K562 (cell line): ENCODE data around the gene KIAA0513. TPM values are rescaled to one million over a fixed set of nuclear protein-coding genes. Genes with fewer than 3 reads are reported as not detected.

Experiments
- EZH2 ChIP-seq: IDR thresholded peaks from 2 replicates; pipeline ENCODE4 v1.6.1; 2012; ENCODE audit warnings: low read depth, mild to moderate bottlenecking, inconsistent platforms, low read length, borderline replicate concordance
- FOSL1 ChIP-seq: fragments of 200-800 bp; sonication (Bioruptor generic); conservative IDR thresholded peaks from 2 replicates; pipeline ENCODE4 v1.6.1; 2016; ENCODE audit warnings: missing genetic modification characterization, missing compliant biosample characterization
- GTF2E2 ChIP-seq: fragments of 200-800 bp; sonication (Bioruptor generic); IDR thresholded peaks from 2 replicates; pipeline ENCODE4 v1.6.1; 2016; ENCODE audit warnings: missing genetic modification characterization, missing compliant biosample characterization
- PTRF ChIP-seq: fragments of 450-650 bp; IDR thresholded peaks from 2 replicates; pipeline ENCODE4 v1.6.1; 2016; ENCODE audit warnings: mild to moderate bottlenecking, missing genetic modification characterization, missing compliant biosample characterization
- SOX6 ChIP-seq: fragments of 450-650 bp; IDR thresholded peaks from 2 replicates; pipeline ENCODE4 v1.6.1; 2014; ENCODE audit warnings: mild to moderate bottlenecking
- TEAD4 ChIP-seq, 2 experiments: sonication (generic) in 1 of 2; formaldehyde crosslinking in 1 of 2; IDR thresholded peaks; 2 replicates each; pipeline versions ENCODE4 v1.6.1 to v1.8.0; 2012 to 2022; ENCODE audit warnings: borderline replicate concordance in 1 of 2, inconsistent platforms in 1 of 2, low read length in 1 of 2, mild to moderate bottlenecking in 1 of 2, missing genetic modification reagents in 1 of 2
- TGIF2 ChIP-seq: sonication (generic); formaldehyde crosslinking; IDR thresholded peaks from 2 replicates; pipeline ENCODE4 v1.8.1; 2022; ENCODE audit warnings: mild to moderate bottlenecking, missing genetic modification reagents, moderate library complexity
- ZNF143 ChIP-seq: sonication (generic); formaldehyde crosslinking; IDR thresholded peaks from 2 replicates; pipeline ENCODE4 v1.9.0; 2022; ENCODE audit warnings: mild to moderate bottlenecking, missing genetic modification reagents
- ZNF253 ChIP-seq: fragments of 250-450 bp; sonication (Bioruptor Pico); conservative IDR thresholded peaks from 2 replicates; pipeline ENCODE4 v1.6.1; 2021; ENCODE audit warnings: mild to moderate bottlenecking
- polyA plus RNA-seq, 8 experiments: library from polyadenylated mRNA; depleted of rRNA in 4 of 8; stranded (reverse) in 5 of 8; unstranded in 3 of 8; fragments of >200 nt; fragmentation: Nextera tagmentation in 2 of 8; fragmentation: Illumina TruSeq in 1 of 8; extraction: Ambion mirVana in 2 of 8; extraction: Trizol in 1 of 8; gene quantifications; 2 replicates each; pipeline versions ENCODE4 v1.2.1 to v1.2.3, GENCODE V29; 2011 to 2014; ENCODE audit warnings: inconsistent platforms in 1 of 8, missing spikeins in 1 of 8
- total RNA-seq, 7 experiments: library from RNA; depleted of rRNA in 6 of 7; stranded (reverse); fragments of >200 nt in 6 of 7; fragmentation: Illumina TruSeq in 2 of 7; extraction: Trizol in 2 of 7; gene quantifications; 2 replicates each; pipeline versions ENCODE4 v1.2.1 to v1.2.3, GENCODE V29; 2011 to 2021; ENCODE audit warnings: low replicate concordance in 1 of 7
- TF ChIP-seq, protein P1 (sequence below), 2 experiments: fragments of 150-350 bp in 1 of 2; IDR thresholded peaks; 2 replicates each; pipeline ENCODE4 v1.6.1; 2012 to 2016; ENCODE audit warnings: low read depth in 2 of 2, low read length in 2 of 2, mild to moderate bottlenecking in 1 of 2, moderate library complexity in 1 of 2
- TF ChIP-seq, protein P2 (sequence below): fragments of 250-450 bp; sonication (Bioruptor Pico); IDR thresholded peaks from 2 replicates; pipeline ENCODE4 v1.5.0; 2020; ENCODE audit warnings: mild to moderate bottlenecking
- TF ChIP-seq, protein P3 (sequence below): sonication (generic); formaldehyde crosslinking; IDR thresholded peaks from 2 replicates; pipeline ENCODE4 v1.9.0; 2022; ENCODE audit warnings: mild to moderate bottlenecking, missing genetic modification reagents
- TF ChIP-seq, protein P4 (sequence below): fragments of 250-450 bp; sonication (Bioruptor Pico); IDR thresholded peaks from 2 replicates; pipeline ENCODE4 v1.5.0; 2020; ENCODE audit warnings: mild to moderate bottlenecking, borderline replicate concordance
- TF ChIP-seq, protein P5 (sequence below): sonication (generic); formaldehyde crosslinking; IDR thresholded peaks from 2 replicates; pipeline ENCODE4 v1.8.0; 2022; ENCODE audit warnings: mild to moderate bottlenecking, low read depth, missing genetic modification reagents

The KIAA0513 gene
- total and polyA plus RNA-seq, 9 of the 15 experiments (the other 6 are each of a cell fraction or from before 2014, with no cell fraction given) = 0.18 to 13.7 (median 10.2) TPM

DNA sequence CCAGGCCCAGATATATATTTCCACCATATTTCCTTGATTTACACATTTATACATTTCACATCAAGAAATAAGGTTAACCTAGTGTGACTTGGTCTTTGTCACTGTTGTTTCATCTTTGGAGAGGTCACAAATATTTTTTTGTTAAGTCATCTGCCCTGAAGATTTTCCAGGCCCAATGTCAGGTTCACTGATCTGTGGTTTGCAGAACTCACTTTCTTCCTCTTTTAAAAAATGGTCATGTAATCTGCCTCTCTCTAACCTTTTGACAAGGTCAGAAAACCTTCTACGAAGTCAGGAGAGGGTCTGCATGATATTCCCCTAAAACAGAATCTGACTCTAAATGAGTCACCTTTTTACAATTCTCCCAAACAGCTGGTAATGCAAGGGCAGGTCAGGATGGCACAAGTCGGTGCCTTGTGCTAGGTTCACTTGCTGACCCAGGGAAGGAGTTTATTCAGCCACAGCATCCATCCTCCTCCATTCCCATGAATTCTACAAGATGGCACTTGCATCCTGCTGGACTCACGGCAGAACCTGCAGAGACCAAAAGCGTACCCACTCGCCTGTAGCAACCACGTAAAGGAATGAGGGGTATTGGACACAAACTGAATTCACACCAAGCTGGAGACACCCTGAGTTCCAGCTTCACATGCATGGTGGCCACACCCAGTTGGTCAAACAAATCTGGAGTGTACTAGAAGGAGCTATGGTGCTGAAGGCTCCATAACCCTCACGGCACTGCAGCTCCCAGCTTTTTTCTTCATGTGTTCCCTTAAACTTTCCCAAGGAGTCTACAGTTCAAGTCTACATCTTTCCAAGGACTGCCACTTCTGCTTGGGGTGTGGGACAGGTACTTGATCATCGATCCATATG, 1.6 kb upstream of the KIAA0513 start (continued):
- TF ChIP-seq, protein P1, sequence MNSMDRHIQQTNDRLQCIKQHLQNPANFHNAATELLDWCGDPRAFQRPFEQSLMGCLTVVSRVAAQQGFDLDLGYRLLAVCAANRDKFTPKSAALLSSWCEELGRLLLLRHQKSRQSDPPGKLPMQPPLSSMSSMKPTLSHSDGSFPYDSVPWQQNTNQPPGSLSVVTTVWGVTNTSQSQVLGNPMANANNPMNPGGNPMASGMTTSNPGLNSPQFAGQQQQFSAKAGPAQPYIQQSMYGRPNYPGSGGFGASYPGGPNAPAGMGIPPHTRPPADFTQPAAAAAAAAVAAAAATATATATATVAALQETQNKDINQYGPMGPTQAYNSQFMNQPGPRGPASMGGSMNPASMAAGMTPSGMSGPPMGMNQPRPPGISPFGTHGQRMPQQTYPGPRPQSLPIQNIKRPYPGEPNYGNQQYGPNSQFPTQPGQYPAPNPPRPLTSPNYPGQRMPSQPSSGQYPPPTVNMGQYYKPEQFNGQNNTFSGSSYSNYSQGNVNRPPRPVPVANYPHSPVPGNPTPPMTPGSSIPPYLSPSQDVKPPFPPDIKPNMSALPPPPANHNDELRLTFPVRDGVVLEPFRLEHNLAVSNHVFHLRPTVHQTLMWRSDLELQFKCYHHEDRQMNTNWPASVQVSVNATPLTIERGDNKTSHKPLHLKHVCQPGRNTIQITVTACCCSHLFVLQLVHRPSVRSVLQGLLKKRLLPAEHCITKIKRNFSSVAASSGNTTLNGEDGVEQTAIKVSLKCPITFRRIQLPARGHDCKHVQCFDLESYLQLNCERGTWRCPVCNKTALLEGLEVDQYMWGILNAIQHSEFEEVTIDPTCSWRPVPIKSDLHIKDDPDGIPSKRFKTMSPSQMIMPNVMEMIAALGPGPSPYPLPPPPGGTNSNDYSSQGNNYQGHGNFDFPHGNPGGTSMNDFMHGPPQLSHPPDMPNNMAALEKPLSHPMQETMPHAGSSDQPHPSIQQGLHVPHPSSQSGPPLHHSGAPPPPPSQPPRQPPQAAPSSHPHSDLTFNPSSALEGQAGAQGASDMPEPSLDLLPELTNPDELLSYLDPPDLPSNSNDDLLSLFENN (IDR thresholded peaks at IDR 0.05; ENCODE audit: low read depth in 2 of 2, low read length in 2 of 2) = no peak
- TF ChIP-seq, protein P2, sequence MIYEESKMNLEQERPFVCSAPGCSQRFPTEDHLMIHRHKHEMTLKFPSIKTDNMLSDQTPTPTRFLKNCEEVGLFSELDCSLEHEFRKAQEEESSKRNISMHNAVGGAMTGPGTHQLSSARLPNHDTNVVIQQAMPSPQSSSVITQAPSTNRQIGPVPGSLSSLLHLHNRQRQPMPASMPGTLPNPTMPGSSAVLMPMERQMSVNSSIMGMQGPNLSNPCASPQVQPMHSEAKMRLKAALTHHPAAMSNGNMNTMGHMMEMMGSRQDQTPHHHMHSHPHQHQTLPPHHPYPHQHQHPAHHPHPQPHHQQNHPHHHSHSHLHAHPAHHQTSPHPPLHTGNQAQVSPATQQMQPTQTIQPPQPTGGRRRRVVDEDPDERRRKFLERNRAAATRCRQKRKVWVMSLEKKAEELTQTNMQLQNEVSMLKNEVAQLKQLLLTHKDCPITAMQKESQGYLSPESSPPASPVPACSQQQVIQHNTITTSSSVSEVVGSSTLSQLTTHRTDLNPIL = no peak
- TF ChIP-seq EZH2 (no peak), ZNF143 (CRISPR knock-in tag) (no peak), FOSL1 (tag) (peak; percentile 64), TGIF2 (no peak), PTRF (no peak), ZNF253 (CRISPR knock-in tag) (no peak), TEAD4 (IDR thresholded peaks at IDR 0.05; ENCODE audit: low read length) (no peak; the same call in 1 of the 2 replicates), TEAD4 (CRISPR knock-in tag; IDR thresholded peaks at IDR 0.05; ENCODE audit: borderline replicate concordance) (no peak), SOX6 (peak; percentile 62), GTF2E2 (no peak)
- TF ChIP-seq, protein P3, sequence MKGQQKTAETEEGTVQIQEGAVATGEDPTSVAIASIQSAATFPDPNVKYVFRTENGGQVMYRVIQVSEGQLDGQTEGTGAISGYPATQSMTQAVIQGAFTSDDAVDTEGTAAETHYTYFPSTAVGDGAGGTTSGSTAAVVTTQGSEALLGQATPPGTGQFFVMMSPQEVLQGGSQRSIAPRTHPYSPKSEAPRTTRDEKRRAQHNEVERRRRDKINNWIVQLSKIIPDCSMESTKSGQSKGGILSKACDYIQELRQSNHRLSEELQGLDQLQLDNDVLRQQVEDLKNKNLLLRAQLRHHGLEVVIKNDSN (CRISPR knock-in tag) = no peak
- TF ChIP-seq, protein P4, sequence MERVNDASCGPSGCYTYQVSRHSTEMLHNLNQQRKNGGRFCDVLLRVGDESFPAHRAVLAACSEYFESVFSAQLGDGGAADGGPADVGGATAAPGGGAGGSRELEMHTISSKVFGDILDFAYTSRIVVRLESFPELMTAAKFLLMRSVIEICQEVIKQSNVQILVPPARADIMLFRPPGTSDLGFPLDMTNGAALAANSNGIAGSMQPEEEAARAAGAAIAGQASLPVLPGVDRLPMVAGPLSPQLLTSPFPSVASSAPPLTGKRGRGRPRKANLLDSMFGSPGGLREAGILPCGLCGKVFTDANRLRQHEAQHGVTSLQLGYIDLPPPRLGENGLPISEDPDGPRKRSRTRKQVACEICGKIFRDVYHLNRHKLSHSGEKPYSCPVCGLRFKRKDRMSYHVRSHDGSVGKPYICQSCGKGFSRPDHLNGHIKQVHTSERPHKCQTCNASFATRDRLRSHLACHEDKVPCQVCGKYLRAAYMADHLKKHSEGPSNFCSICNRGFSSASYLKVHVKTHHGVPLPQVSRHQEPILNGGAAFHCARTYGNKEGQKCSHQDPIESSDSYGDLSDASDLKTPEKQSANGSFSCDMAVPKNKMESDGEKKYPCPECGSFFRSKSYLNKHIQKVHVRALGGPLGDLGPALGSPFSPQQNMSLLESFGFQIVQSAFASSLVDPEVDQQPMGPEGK (CRISPR knock-in tag) = no peak
- TF ChIP-seq, protein P5, sequence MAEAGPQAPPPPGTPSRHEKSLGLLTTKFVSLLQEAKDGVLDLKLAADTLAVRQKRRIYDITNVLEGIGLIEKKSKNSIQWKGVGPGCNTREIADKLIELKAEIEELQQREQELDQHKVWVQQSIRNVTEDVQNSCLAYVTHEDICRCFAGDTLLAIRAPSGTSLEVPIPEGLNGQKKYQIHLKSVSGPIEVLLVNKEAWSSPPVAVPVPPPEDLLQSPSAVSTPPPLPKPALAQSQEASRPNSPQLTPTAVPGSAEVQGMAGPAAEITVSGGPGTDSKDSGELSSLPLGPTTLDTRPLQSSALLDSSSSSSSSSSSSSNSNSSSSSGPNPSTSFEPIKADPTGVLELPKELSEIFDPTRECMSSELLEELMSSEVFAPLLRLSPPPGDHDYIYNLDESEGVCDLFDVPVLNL (CRISPR knock-in tag) = no peak
